ENCODE data around the gene RAB11FIP4.

RAB11FIP4 gene

GRCh38 chr17:31541559-31541958 is 150.1 kb downstream of the RAB11FIP4 start:
- Histone ChIP-seq H3K9me2 (replicated peaks; ENCODE audit: low read depth, low read length) (no peaks in the 10 kb centered on the region), H3K9me3 (ENCODE audit: insufficient read depth, low read depth, low read length) (no peaks in the 10 kb centered on the region), H4K20me1 (ENCODE audit: insufficient read depth, low read length, poor library complexity, severe bottlenecking) (no peaks in the 10 kb centered on the region), H3K27me3 (ENCODE audit: insufficient read depth, low read length, poor library complexity, severe bottlenecking) (no peaks in the 10 kb centered on the region), H3K36me3 (ENCODE audit: insufficient read depth, low read length) (no peaks in the 10 kb centered on the region), H2AFZ (ENCODE audit: low read length) (no peak overlapping the region), H3K4me2 (ENCODE audit: low read depth, low read length, poor library complexity, severe bottlenecking) (no peak overlapping the region), H3K4me3 (ENCODE audit: low read length, poor library complexity, severe bottlenecking) (no peak overlapping the region), H3K79me2 (ENCODE audit: insufficient read depth, low read length) (no peaks in the 10 kb centered on the region), H3K9ac (ENCODE audit: low read depth, low read length, poor library complexity, severe bottlenecking) (no peak overlapping the region), H3F3A (ENCODE audit: low read depth) (no peaks in the 10 kb centered on the region), H3K4me1 (ENCODE audit: insufficient read depth, low read length, poor library complexity, severe bottlenecking) (peaks cover 42% of the 10 kb centered on the region)
- TF ChIP-seq EZH2phosphoT487 (IDR thresholded peaks at IDR 0.05; ENCODE audit: borderline replicate concordance) (no peak), CTCF (conservative IDR thresholded peaks at IDR 0.05; ENCODE audit: low read length) (peak; percentile 50; the same call in 1 of the 2 replicates)

DNA sequence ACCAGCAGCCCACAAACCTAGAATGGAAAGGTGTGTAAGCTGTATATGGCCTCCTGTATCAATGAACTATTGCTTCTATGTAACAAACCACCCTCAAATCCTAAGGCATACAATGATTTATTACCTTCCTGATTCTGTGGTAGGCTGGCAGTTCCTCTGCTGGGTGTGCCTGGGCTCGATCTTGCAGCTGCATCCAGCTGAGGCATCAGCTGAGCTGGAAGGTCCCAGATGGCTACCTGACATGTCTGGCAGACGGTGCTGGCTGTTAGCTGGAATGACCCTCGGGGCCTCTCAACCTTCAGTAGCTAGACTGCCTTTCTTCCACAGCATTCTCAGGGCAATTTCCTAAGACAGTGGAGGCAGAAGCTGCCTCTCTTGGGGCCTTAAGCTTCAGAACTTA is 152.7 kb downstream of the RAB11FIP4 start:
- Histone ChIP-seq H3K4me3 (ENCODE audit: low read length, poor library complexity, severe bottlenecking) (no peak overlapping the region), H3K9ac (ENCODE audit: low read depth, low read length, poor library complexity, severe bottlenecking) (peak overlapping the region; percentile 0)
- TF ChIP-seq EZH2phosphoT487 (IDR thresholded peaks at IDR 0.05; ENCODE audit: borderline replicate concordance) (no peak), CTCF (conservative IDR thresholded peaks at IDR 0.05; ENCODE audit: low read length) (no peak)

GRCh38 chr17:31546650-31547049 is 155.2 kb downstream of the RAB11FIP4 start:
- no peaks in the 10 kb centered on the region for H3K9me3 ChIP-seq (ENCODE audit: insufficient read depth, low read depth, low read length)
- no peak for TF ChIP-seq CTCF (conservative IDR thresholded peaks at IDR 0.05; ENCODE audit: low read length)
- TF ChIP-seq EZH2phosphoT487 (IDR thresholded peaks at IDR 0.05; ENCODE audit: borderline replicate concordance) = no peak
- no peak overlapping the region for H3K4me2 ChIP-seq (ENCODE audit: low read depth, low read length, poor library complexity, severe bottlenecking)
- no peak overlapping the region for H3K4me3 ChIP-seq (ENCODE audit: low read length, poor library complexity, severe bottlenecking)
- no peaks in the 10 kb centered on the region for H4K20me1 ChIP-seq (ENCODE audit: insufficient read depth, low read length, poor library complexity, severe bottlenecking)
- H3K4me1 ChIP-seq (ENCODE audit: insufficient read depth, low read length, poor library complexity, severe bottlenecking) = peaks cover 27% of the 10 kb centered on the region
- no peak overlapping the region for H3K9ac ChIP-seq (ENCODE audit: low read depth, low read length, poor library complexity, severe bottlenecking)
- no peaks in the 10 kb centered on the region for H3K9me2 ChIP-seq (replicated peaks; ENCODE audit: low read depth, low read length)
- peaks cover 19% of the 10 kb centered on the region; the same call in 1 of the 2 replicates for H3K79me2 ChIP-seq (ENCODE audit: insufficient read depth, low read length)
- peaks cover 3% of the 10 kb centered on the region; the same call in 1 of the 2 replicates for H3F3A ChIP-seq (ENCODE audit: low read depth)
- no peak overlapping the region for H2AFZ ChIP-seq (ENCODE audit: low read length)
- no peaks in the 10 kb centered on the region for H3K36me3 ChIP-seq (ENCODE audit: insufficient read depth, low read length)
- no peaks in the 10 kb centered on the region for H3K27me3 ChIP-seq (ENCODE audit: insufficient read depth, low read length, poor library complexity, severe bottlenecking)

More for the DNA sequence above, 152.7 kb downstream of the RAB11FIP4 start:
- Histone ChIP-seq H4K20me1 (ENCODE audit: insufficient read depth, low read length, poor library complexity, severe bottlenecking) (no peaks in the 10 kb centered on the region), H2AFZ (ENCODE audit: low read length) (no peak overlapping the region), H3K79me2 (ENCODE audit: insufficient read depth, low read length) (peaks cover 19% of the 10 kb centered on the region; the same call in 1 of the 2 replicates), H3F3A (ENCODE audit: low read depth) (peaks cover 3% of the 10 kb centered on the region; the same call in 1 of the 2 replicates), H3K27me3 (ENCODE audit: insufficient read depth, low read length, poor library complexity, severe bottlenecking) (no peaks in the 10 kb centered on the region), H3K36me3 (ENCODE audit: insufficient read depth, low read length) (no peaks in the 10 kb centered on the region), H3K9me3 (ENCODE audit: insufficient read depth, low read depth, low read length) (no peaks in the 10 kb centered on the region), H3K4me2 (ENCODE audit: low read depth, low read length, poor library complexity, severe bottlenecking) (no peak overlapping the region), H3K4me1 (ENCODE audit: insufficient read depth, low read length, poor library complexity, severe bottlenecking) (peaks cover 31% of the 10 kb centered on the region), H3K9me2 (replicated peaks; ENCODE audit: low read depth, low read length) (no peaks in the 10 kb centered on the region)
